Neural cell (in vitro differentiated cells): Measurements from ENCODE around the gene CPA2. TPM values are rescaled to one million over a fixed set of nuclear protein-coding genes. Genes with fewer than 3 reads are reported as not detected.

Source experiments
- H2AFZ ChIP-seq: fragments of 200-600, 300-800 bp; sonication (generic), shearing (Covaris generic); 2 replicates; pipeline ENCODE4 v1.6.0; 2014; ENCODE audit warnings: low read depth, mild to moderate bottlenecking, antibody characterized with exemption, low read length, moderate library complexity
- H3F3A ChIP-seq: fragments of 200-600 bp; shearing (Covaris generic); 2 replicates; pipeline ENCODE4 v1.6.1; 2016; ENCODE audit warnings: mild to moderate bottlenecking, moderate library complexity, mixed read lengths, antibody characterized with exemption, low read length; ENCODE audit not compliant: insufficient read depth, poor library complexity, severe bottlenecking
- H3K27ac ChIP-seq: fragments of 200-600, 300-800 bp; sonication (generic), shearing (Covaris generic); 2 replicates; pipeline ENCODE4 v1.5.1; 2014; ENCODE audit warnings: mild to moderate bottlenecking, low read length, moderate library complexity
- H3K27me3 ChIP-seq: fragments of 300-800, 200-600 bp; sonication (generic), shearing (Covaris generic); 2 replicates; pipeline ENCODE4 v1.6.0; 2014; ENCODE audit warnings: mild to moderate bottlenecking, low read depth, low read length, moderate library complexity; ENCODE audit not compliant: insufficient read depth
- H3K36me3 ChIP-seq: fragments of 300-800, 200-600 bp; sonication (generic), shearing (Covaris generic); 2 replicates; pipeline ENCODE4 v1.5.1; 2014; ENCODE audit warnings: mild to moderate bottlenecking, antibody characterized with exemption, low read length, moderate library complexity; ENCODE audit not compliant: insufficient read depth
- H3K4me2 ChIP-seq: fragments of 300-800, 200-600 bp; sonication (generic), shearing (Covaris generic); 2 replicates; pipeline ENCODE4 v1.6.0; 2014; ENCODE audit warnings: mild to moderate bottlenecking, low read length
- H3K4me3 ChIP-seq: fragments of 300-800, 200-600 bp; sonication (generic), shearing (Covaris generic); 2 replicates; pipeline ENCODE4 v1.5.1; 2014; ENCODE audit warnings: mild to moderate bottlenecking, low read length, moderate library complexity
- H3K79me2 ChIP-seq: fragments of 200-600 bp; shearing (Covaris generic); replicated peaks from 2 replicates; pipeline ENCODE4 v1.6.0; 2014; ENCODE audit warnings: mild to moderate bottlenecking, low read length, moderate library complexity; ENCODE audit not compliant: insufficient read depth
- H3K9ac ChIP-seq: fragments of 300-800, 200-600 bp; sonication (generic), shearing (Covaris generic); 2 replicates; pipeline ENCODE4 v1.6.1; 2016; ENCODE audit warnings: mild to moderate bottlenecking, low read length, mixed read lengths
- H3K9me2 ChIP-seq: fragments of 200-600 bp; shearing (Covaris generic); 2 replicates; pipeline ENCODE4 v1.6.1; 2016; ENCODE audit warnings: mild to moderate bottlenecking, low read length, mixed read lengths; ENCODE audit not compliant: insufficient read depth
- H3K9me3 ChIP-seq: fragments of 200-600, 300-800 bp; sonication (generic), shearing (Covaris generic); 2 replicates; pipeline ENCODE4 v1.6.1; 2016; ENCODE audit warnings: mild to moderate bottlenecking, mixed run types, low read length, moderate library complexity, mixed read lengths
- H4K20me1 ChIP-seq: fragments of 200-600 bp; shearing (Covaris generic); 2 replicates; pipeline ENCODE4 v1.6.1; 2016; ENCODE audit warnings: mild to moderate bottlenecking, mixed run types; ENCODE audit not compliant: insufficient read depth
- CTCF ChIP-seq: fragments of 450-650 bp; IDR thresholded peaks from 2 replicates; pipeline ENCODE4 v1.5.1; 2014; ENCODE audit warnings: antibody characterized with exemption, mild to moderate bottlenecking, moderate library complexity; ENCODE audit not compliant: poor library complexity, severe bottlenecking
- EP300 ChIP-seq: fragments of 450-650 bp; conservative IDR thresholded peaks from 2 replicates; pipeline ENCODE4 v1.6.1; 2014; ENCODE audit warnings: antibody characterized with exemption, mild to moderate bottlenecking, moderate library complexity; ENCODE audit not compliant: poor library complexity, severe bottlenecking
- EZH2 ChIP-seq: fragments of 200-600, 300-800 bp; shearing (Covaris generic), sonication (generic); IDR thresholded peaks from 2 replicates; pipeline ENCODE4 v1.6.1; 2014; ENCODE audit warnings: antibody characterized with exemption, low read length, borderline replicate concordance, mild to moderate bottlenecking; ENCODE audit not compliant: insufficient read depth, poor library complexity, severe bottlenecking
- MXI1 ChIP-seq: fragments of 450-650 bp; conservative IDR thresholded peaks from 2 replicates; pipeline ENCODE4 v1.6.1; 2014; ENCODE audit warnings: antibody characterized with exemption, mild to moderate bottlenecking; ENCODE audit not compliant: poor library complexity, severe bottlenecking
- POLR2AphosphoS5 ChIP-seq: IDR thresholded peaks from 2 replicates; pipeline ENCODE4 v1.6.1; 2012
- RAD21 ChIP-seq: fragments of 450-650 bp; conservative IDR thresholded peaks from 2 replicates; pipeline ENCODE4 v1.6.1; 2014; ENCODE audit warnings: antibody characterized with exemption, mild to moderate bottlenecking, moderate library complexity
- REST ChIP-seq: IDR thresholded peaks from 2 replicates; pipeline ENCODE4 v1.6.1; 2012; ENCODE audit warnings: borderline replicate concordance
- SMC3 ChIP-seq: fragments of 450-650 bp; conservative IDR thresholded peaks from 2 replicates; pipeline ENCODE4 v1.6.1; 2014; ENCODE audit warnings: antibody characterized with exemption, mild to moderate bottlenecking, moderate library complexity; ENCODE audit not compliant: poor library complexity
- TAF1 ChIP-seq: IDR thresholded peaks from 2 replicates; pipeline ENCODE4 v1.6.1; 2012; ENCODE audit warnings: low read depth
- polyA plus RNA-seq: library from polyadenylated mRNA; depleted of rRNA; stranded (reverse); fragments of >200 nt; gene quantifications from 2 replicates; pipeline ENCODE4 v1.2.3, GENCODE V29; 2014

Gene CPA2
- polyA plus RNA-seq, 1 donor from 2014 or later, result 0.41 TPM

DNA sequence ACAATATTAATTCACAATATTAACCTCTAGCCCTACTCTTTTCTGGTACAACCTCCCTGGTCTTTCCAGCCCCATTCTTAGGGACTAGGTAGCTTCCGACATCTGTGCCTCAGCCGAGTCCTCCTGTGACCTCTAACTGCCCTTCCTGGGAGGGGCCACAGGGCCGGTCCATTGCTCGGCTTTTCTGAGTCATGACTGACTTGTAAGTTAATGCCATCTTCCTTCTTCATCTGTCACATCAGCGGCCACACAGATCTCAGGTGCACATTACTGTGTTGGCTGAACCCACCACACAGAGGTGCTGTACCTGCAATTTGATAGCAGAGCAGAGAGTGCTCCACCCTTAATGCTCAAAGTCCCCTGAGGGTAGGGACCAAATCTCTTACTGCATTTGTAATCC, 22.2 kb downstream of the CPA2 start:
- Histone ChIP-seq H3K9ac (no peak overlapping the region), H3K9me3 (no peaks in the 10 kb centered on the region), H3K9me2 (no peaks in the 10 kb centered on the region), H3K27me3 (no peaks in the 10 kb centered on the region), H3K4me2 (no peak overlapping the region), H3K79me2 (no peaks in the 10 kb centered on the region), H3F3A (no peaks in the 10 kb centered on the region), H2AFZ (no peak overlapping the region), H3K36me3 (no peaks in the 10 kb centered on the region), H3K27ac (no peak overlapping the region), H4K20me1 (no peaks in the 10 kb centered on the region), H3K4me3 (no peak overlapping the region)
- TF ChIP-seq TAF1, result no peak
- no peak for TF ChIP-seq MXI1
- TF ChIP-seq CTCF, result no peak
- no peak for TF ChIP-seq REST
- no peak for TF ChIP-seq POLR2AphosphoS5
- no peak for TF ChIP-seq EZH2
- TF ChIP-seq SMC3, result no peak
- TF ChIP-seq RAD21, result no peak
- TF ChIP-seq EP300, result no peak

- no peak overlapping the region for H3K9ac ChIP-seq
- H3K36me3 ChIP-seq, result no peaks in the 10 kb centered on the region
- H4K20me1 ChIP-seq, result no peaks in the 10 kb centered on the region
- H3K9me2 ChIP-seq, result no peaks in the 10 kb centered on the region
- H3K4me3 ChIP-seq, result no peak overlapping the region
- H3K4me2 ChIP-seq, result no peak overlapping the region
- no peak for TF ChIP-seq CTCF
- no peak for TF ChIP-seq EP300
- TF ChIP-seq RAD21, result no peak
- no peaks in the 10 kb centered on the region for H3K27me3 ChIP-seq
- H3K9me3 ChIP-seq, result no peaks in the 10 kb centered on the region
- no peaks in the 10 kb centered on the region for H3F3A ChIP-seq
- no peak overlapping the region for H2AFZ ChIP-seq
- no peaks in the 10 kb centered on the region for H3K79me2 ChIP-seq
- H3K27ac ChIP-seq, result no peak overlapping the region
Observed at GRCh38 chr7:130289478-130289877, 22.8 kb downstream of the CPA2 start.
